A673 (cell line): ENCODE data around the gene PIGC. TPM values are rescaled to one million over a fixed set of nuclear protein-coding genes. Genes with fewer than 3 reads are reported as not detected.

ENCODE experiments used
- BruUV-seq: library from RNA; stranded (reverse); fragments of 400-500 nt; replicated peaks from 2 replicates; lab custom pipeline; 2021; lab: Mats Ljungman, UMichigan
- CTCF ChIA-PET: fragments of 300-600 bp; sonication (Branson Sonifier 250); formaldehyde crosslinking; loops from one replicate; lab custom pipeline; 2022; ENCODE audit warnings: antibody characterized with exemption; lab: Charles Lee
- POLR2A ChIA-PET: fragments of 300-600 bp; sonication (Branson Sonifier 250); formaldehyde crosslinking; loops from one replicate; lab custom pipeline; 2022; ENCODE audit warnings: antibody characterized with exemption; ENCODE audit not compliant: low non-redundant PET; lab: Charles Lee
- DNase-seq: peaks from one replicate; pipeline ENCODE4 v3.0.0-alpha.2; 2015; ENCODE audit warnings: low spot score
- H3K27ac ChIP-seq: fragments of 200-600 bp; sonication (generic); 2 replicates; pipeline ENCODE4 v1.5.1; 2016; ENCODE audit warnings: mixed run types, low read depth, mild to moderate bottlenecking, mixed read lengths, antibody characterized with exemption, low read length; ENCODE audit not compliant: poor library complexity, severe bottlenecking
- H3K27me3 ChIP-seq: fragments of 200-600 bp; sonication (generic); replicated peaks from 2 replicates; pipeline ENCODE4 v1.6.1; 2017; ENCODE audit warnings: mixed run types, low read depth, mild to moderate bottlenecking, mixed read lengths, antibody characterized with exemption, low read length; ENCODE audit not compliant: insufficient read depth, poor library complexity
- H3K36me3 ChIP-seq: fragments of 200-600 bp; sonication (generic); 2 replicates; pipeline ENCODE4 v1.6.1; 2016; ENCODE audit warnings: mixed run types, mild to moderate bottlenecking, mixed read lengths, antibody characterized with exemption, low read length; ENCODE audit not compliant: insufficient read depth, poor library complexity, severe bottlenecking
- H3K4me1 ChIP-seq: fragments of 200-600 bp; sonication (generic); 2 replicates; pipeline ENCODE4 v1.6.1; 2017; ENCODE audit warnings: mixed run types, mild to moderate bottlenecking, mixed read lengths, antibody characterized with exemption, low read length; ENCODE audit not compliant: insufficient read depth, poor library complexity, severe bottlenecking
- H3K4me3 ChIP-seq: fragments of 200-600 bp; sonication (generic); 2 replicates; pipeline ENCODE4 v1.5.1; 2016; ENCODE audit warnings: low read depth, mixed run types, mild to moderate bottlenecking, mixed read lengths, low read length; ENCODE audit not compliant: poor library complexity, severe bottlenecking
- H3K9me3 ChIP-seq: fragments of 200-600 bp; sonication (generic); 2 replicates; pipeline ENCODE4 v1.6.1; 2016; ENCODE audit warnings: mixed run types, low read depth, mild to moderate bottlenecking, mixed read lengths, antibody characterized with exemption, low read length; ENCODE audit not compliant: poor library complexity, severe bottlenecking
- EZH2 ChIP-seq: fragments of 200-600 bp; sonication (generic); IDR thresholded peaks from 2 replicates; pipeline ENCODE4 v1.6.1; 2017; ENCODE audit warnings: borderline replicate concordance, low read depth, mild to moderate bottlenecking, mixed read lengths, antibody characterized with exemption, low read length; ENCODE audit not compliant: poor library complexity, severe bottlenecking
- intact Hi-C: fragments of 100-400 bp; cut with micrococcal nuclease; formaldehyde crosslinking; loops from one replicate; pipeline ENCODE4 v1.10.0; 2022; ENCODE audit not compliant: unreplicated experiment
- total RNA-seq: library from RNA; stranded (reverse); gene quantifications from 2 replicates; pipeline ENCODE4 v1.2.3, GENCODE V29; 2021
- TF ChIP-seq, protein P1 (sequence below): fragments of 300-800, 200-600 bp; sonication (generic); conservative IDR thresholded peaks from 2 replicates; pipeline ENCODE4 v1.5.1; 2017; ENCODE audit warnings: low read depth, mild to moderate bottlenecking, antibody characterized with exemption, low read length, moderate library complexity, mixed read lengths

The PIGC gene
- total RNA-seq, 1 experiment from 2014 or later: 21.0 TPM

DNA sequence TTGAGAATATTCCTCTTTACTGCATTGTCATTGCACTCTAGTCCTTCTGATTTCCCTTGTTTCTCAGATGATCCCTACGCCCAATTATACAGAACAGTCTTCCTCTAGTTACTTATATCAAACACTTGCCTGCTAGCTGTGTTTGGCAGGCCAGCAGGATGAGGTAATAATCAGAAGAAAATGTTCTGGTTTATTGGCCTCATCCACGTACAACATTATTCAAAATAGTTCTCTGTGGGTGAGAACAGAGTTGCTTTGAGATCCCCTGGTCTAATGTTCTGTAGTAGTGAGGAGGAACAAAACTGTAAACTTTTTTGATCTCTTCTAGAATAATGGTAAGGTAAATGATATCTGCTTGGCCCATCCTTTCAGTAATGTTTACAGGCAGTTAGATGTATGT lies 45.7 kb downstream of the PIGC start:
- H3K4me1 ChIP-seq: peaks cover 21% of the 10 kb centered on the region
- H3K27me3 ChIP-seq: no peaks in the 10 kb centered on the region
- peak; percentile 23 for DNase-seq
- ChIA-PET POLR2A (no interaction called here), CTCF (interaction anchor here (1.0 to 1.5 kb wide), 3 partner anchors 16 to 396 kb away, joined by 4 read pairs; no protein-coding TSS in a partner anchor)
- TF ChIP-seq, protein P1, sequence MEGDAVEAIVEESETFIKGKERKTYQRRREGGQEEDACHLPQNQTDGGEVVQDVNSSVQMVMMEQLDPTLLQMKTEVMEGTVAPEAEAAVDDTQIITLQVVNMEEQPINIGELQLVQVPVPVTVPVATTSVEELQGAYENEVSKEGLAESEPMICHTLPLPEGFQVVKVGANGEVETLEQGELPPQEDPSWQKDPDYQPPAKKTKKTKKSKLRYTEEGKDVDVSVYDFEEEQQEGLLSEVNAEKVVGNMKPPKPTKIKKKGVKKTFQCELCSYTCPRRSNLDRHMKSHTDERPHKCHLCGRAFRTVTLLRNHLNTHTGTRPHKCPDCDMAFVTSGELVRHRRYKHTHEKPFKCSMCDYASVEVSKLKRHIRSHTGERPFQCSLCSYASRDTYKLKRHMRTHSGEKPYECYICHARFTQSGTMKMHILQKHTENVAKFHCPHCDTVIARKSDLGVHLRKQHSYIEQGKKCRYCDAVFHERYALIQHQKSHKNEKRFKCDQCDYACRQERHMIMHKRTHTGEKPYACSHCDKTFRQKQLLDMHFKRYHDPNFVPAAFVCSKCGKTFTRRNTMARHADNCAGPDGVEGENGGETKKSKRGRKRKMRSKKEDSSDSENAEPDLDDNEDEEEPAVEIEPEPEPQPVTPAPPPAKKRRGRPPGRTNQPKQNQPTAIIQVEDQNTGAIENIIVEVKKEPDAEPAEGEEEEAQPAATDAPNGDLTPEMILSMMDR: no peak
- no peak for TF ChIP-seq EZH2
- no peaks in the 10 kb centered on the region for H3K36me3 ChIP-seq
- intact Hi-C loops: loop anchor here (2.0 to 5.0 kb wide), 5 partner anchors 41 to 395 kb away; no protein-coding TSS in a partner anchor
- no peaks in the 10 kb centered on the region for H3K9me3 ChIP-seq
- no TSS peak for BruUV-seq
- no peak overlapping the region for H3K4me3 ChIP-seq
- H3K27ac ChIP-seq: no peak overlapping the region

DNA sequence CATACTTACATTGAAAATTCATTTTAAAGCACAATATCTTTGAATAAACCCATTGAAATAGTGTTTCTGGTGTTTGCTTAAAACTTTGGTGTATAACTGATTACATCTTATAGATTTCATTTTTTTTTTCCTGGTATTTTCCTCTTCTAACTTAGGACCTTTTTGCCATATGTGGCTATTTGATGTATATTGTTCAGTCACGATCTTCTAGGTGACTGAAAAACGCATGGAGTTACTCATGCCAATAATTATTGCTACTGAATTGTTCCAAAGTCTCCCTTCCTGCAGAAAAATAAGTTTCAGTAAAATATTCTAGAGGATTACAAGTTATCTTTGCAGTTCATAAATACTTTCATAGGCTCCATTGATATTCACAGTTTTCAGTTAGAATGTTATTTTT lies 46.2 kb downstream of the PIGC start:
- DNase-seq: no peak
- no peaks in the 10 kb centered on the region for H3K9me3 ChIP-seq
- peaks cover 21% of the 10 kb centered on the region for H3K4me1 ChIP-seq
- no peaks in the 10 kb centered on the region for H3K27me3 ChIP-seq
- ChIA-PET CTCF (interaction anchor here (1.0 kb wide), 1 partner anchor 395 kb away, joined by 4 read pairs; no protein-coding TSS in a partner anchor), POLR2A (no interaction called here)
- intact Hi-C loops: loop anchor here (2.0 to 5.0 kb wide), 5 partner anchors 40 to 395 kb away; no protein-coding TSS in a partner anchor
- BruUV-seq: no TSS peak
- no peak overlapping the region for H3K4me3 ChIP-seq
- H3K36me3 ChIP-seq: no peaks in the 10 kb centered on the region
- H3K27ac ChIP-seq: no peak overlapping the region
- TF ChIP-seq, protein P1: no peak
- TF ChIP-seq EZH2: no peak

DNA sequence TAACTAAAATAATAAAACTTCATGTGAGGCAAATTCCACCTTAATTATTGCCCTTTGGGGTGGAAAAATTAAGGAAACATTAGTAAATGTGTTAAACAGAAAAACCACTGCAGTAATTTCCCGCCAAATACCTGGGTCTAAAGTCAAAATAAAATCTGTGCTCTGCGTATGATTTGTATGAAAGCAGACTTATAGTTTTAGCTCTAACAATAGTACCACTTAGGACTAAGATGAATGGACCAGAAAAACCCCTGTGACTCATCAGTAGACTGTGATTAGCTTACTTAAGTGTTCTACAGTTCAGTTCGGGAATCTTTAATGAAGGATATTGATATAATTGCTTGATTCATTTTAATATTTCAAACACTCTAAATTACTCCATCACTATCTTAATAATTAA lies 46.6 kb downstream of the PIGC start:
- Histone ChIP-seq H3K27me3 (no peaks in the 10 kb centered on the region), H3K9me3 (no peaks in the 10 kb centered on the region), H3K27ac (no peak overlapping the region), H3K4me1 (peaks cover 21% of the 10 kb centered on the region), H3K4me3 (no peak overlapping the region), H3K36me3 (no peaks in the 10 kb centered on the region)
- TF ChIP-seq EZH2: no peak
- TF ChIP-seq, protein P1: no peak
- POLR2A ChIA-PET: no interaction called here
- no TSS peak for BruUV-seq
- DNase-seq: peak; percentile 29
- CTCF ChIA-PET: no interaction called here
- intact Hi-C loops: loop anchor here (5.0 kb wide), 1 partner anchor 40 kb away; no protein-coding TSS in a partner anchor
